ENCODE results near the gene RAB24.
"Not testable (repeated sequence)": the region's sequence is repeated elsewhere in the genome, so short reads cannot be mapped to it uniquely, and the experiment has no call there.

The RAB24 gene

GRCh38 chr5:177293819-177294581 lies 9.5 kb downstream of the RAB24 start:
- DNase-seq (ENCODE audit: low spot score) = no peak

GRCh38 chr5:177291735-177292134 lies 11.8 kb downstream of the RAB24 start:
- DNase-seq (ENCODE audit: low spot score) = no peak

- no peak for DNase-seq (ENCODE audit: low spot score)
These were observed 12.5 kb downstream of the RAB24 start for GRCh38 chr5:177290816-177291596.

- DNase-seq (ENCODE audit: low spot score) = no peak
These were observed 15.3 kb downstream of the RAB24 start for GRCh38 chr5:177288191-177288590.

- DNase-seq (ENCODE audit: low spot score) = no peak
These were observed 26.6 kb downstream of the RAB24 start for GRCh38 chr5:177276886-177277285.

- no peak for DNase-seq (ENCODE audit: low spot score)
These were observed 27.6 kb downstream of the RAB24 start for GRCh38 chr5:177275883-177276282.

GRCh38 chr5:177271113-177271512 lies 32.4 kb downstream of the RAB24 start:
- DNase-seq (ENCODE audit: low spot score) = no peak

- no peak for DNase-seq (ENCODE audit: low spot score)
These were observed 32.9 kb downstream of the RAB24 start for GRCh38 chr5:177270653-177271052.

- no peak for DNase-seq (ENCODE audit: low spot score)
These were observed 33.5 kb downstream of the RAB24 start for GRCh38 chr5:177269976-177270375.

GRCh38 chr5:177269232-177269895 lies 34.2 kb downstream of the RAB24 start:
- no peak for DNase-seq (ENCODE audit: low spot score)

GRCh38 chr5:177265395-177265794 lies 38.1 kb downstream of the RAB24 start:
- no peak for DNase-seq (ENCODE audit: low spot score)

GRCh38 chr5:177264178-177264577 lies 39.3 kb downstream of the RAB24 start:
- DNase-seq (ENCODE audit: low spot score) = no peak

GRCh38 chr5:177261510-177261909 lies 42.0 kb downstream of the RAB24 start:
- no peak for DNase-seq (ENCODE audit: low spot score)

- no peak for DNase-seq (ENCODE audit: low spot score)
These were observed 42.6 kb downstream of the RAB24 start for GRCh38 chr5:177260961-177261360.

- not testable (repeated sequence) for DNase-seq (ENCODE audit: low spot score)
These were observed 44.8 kb downstream of the RAB24 start for GRCh38 chr5:177258711-177259110.

- DNase-seq (ENCODE audit: low spot score) = no peak
These were observed 47.2 kb downstream of the RAB24 start for GRCh38 chr5:177256296-177256695.

- DNase-seq (ENCODE audit: low spot score) = no peak
These were observed 50.3 kb downstream of the RAB24 start for GRCh38 chr5:177253252-177253651.

All from D341Med (cell line).